H1 (cell line): ENCODE measurements around the gene MBLAC1. TPM values are rescaled to one million over a fixed set of nuclear protein-coding genes. Genes with fewer than 3 reads are reported as not detected.

ENCODE experiments used
- CTCF ChIA-PET: fragments of 300-600 bp; sonication (Branson Sonifier 250); formaldehyde crosslinking; loops from one replicate; lab custom pipeline; 2021; ENCODE audit not compliant: partially characterized antibody; lab: Charles Lee
- POLR2A ChIA-PET: fragments of 300-600 bp; sonication (Branson Sonifier 250); formaldehyde crosslinking; loops from one replicate; lab custom pipeline; 2021; ENCODE audit warnings: inconsistent platforms; ENCODE audit not compliant: partially characterized antibody; lab: Charles Lee
- DNase-seq, 2 experiments: peaks; one replicate each; pipeline versions ENCODE4 v3.0.0 to v3.0.0-alpha.2; 2010 to 2022; ENCODE audit warnings: low spot score in 2 of 2, low read depth in 1 of 2, mixed read lengths in 1 of 2
- FAIRE-seq: peaks from 2 replicates; lab custom pipeline; 2011; peaks lifted over from hg19 to GRCh38; lab: Jason Lieb, UNC
- H2AFZ ChIP-seq: 2 replicates; pipeline ENCODE4 v1.8.1; 2012; ENCODE audit warnings: low read length, inconsistent platforms
- H2AK5ac ChIP-seq: 2 replicates; pipeline ENCODE4 v1.6.1; 2013; ENCODE audit warnings: low read depth, low read length
- H2BK120ac ChIP-seq: replicated peaks from 2 replicates; pipeline ENCODE3; 2013; ENCODE audit warnings: low read depth, low read length, inconsistent platforms
- H2BK12ac ChIP-seq: 2 replicates; pipeline ENCODE4 v1.6.1; 2013; ENCODE audit warnings: low read depth, low read length
- H2BK15ac ChIP-seq: 2 replicates; pipeline ENCODE4 v1.6.1; 2013; ENCODE audit warnings: low read length
- H2BK20ac ChIP-seq: 2 replicates; pipeline ENCODE4 v1.6.1; 2013; ENCODE audit warnings: low read length
- H2BK5ac ChIP-seq: 2 replicates; pipeline ENCODE4 v1.6.1; 2013; ENCODE audit warnings: low read depth, low read length
- H3K14ac ChIP-seq: 2 replicates; pipeline ENCODE4 v1.6.1; 2013; ENCODE audit warnings: inconsistent platforms; ENCODE audit not compliant: insufficient read length
- H3K18ac ChIP-seq: 2 replicates; pipeline ENCODE4 v1.6.1; 2013; ENCODE audit warnings: low read length; ENCODE audit errors: extremely low read depth
- H3K23ac ChIP-seq: 2 replicates; pipeline ENCODE4 v1.6.1; 2013; ENCODE audit warnings: inconsistent platforms; ENCODE audit not compliant: insufficient read length
- H3K23me2 ChIP-seq: 2 replicates; pipeline ENCODE4 v1.6.1; 2013; ENCODE audit warnings: low read depth, low read length
- H3K27ac ChIP-seq: 2 replicates; pipeline ENCODE4 v1.6.1; 2011; ENCODE audit warnings: low read depth, low read length, inconsistent platforms
- H3K27me3 ChIP-seq, 4 experiments: replicated peaks in 1 of 4; 1 replicate in 1 of 4; 2 replicates in 3 of 4; pipeline versions ENCODE4 v1.6.1 to v1.8.1; 2011 to 2013; ENCODE audit warnings: low read length in 3 of 4, mild to moderate bottlenecking in 3 of 4, inconsistent platforms in 2 of 4, mixed read lengths in 2 of 4, moderate library complexity in 1 of 4; ENCODE audit not compliant: control insufficient read depth in 3 of 4, insufficient read depth in 3 of 4; ENCODE audit errors: extremely low read depth in 1 of 4
- H3K36me3 ChIP-seq, 4 experiments: 2 replicates each; pipeline versions ENCODE4 v1.6.1 to v1.8.1; 2011 to 2013; ENCODE audit warnings: mild to moderate bottlenecking in 4 of 4, low read length in 3 of 4, moderate library complexity in 2 of 4, control low read depth in 1 of 4, inconsistent platforms in 1 of 4; ENCODE audit not compliant: insufficient read depth in 4 of 4, control insufficient read depth in 2 of 4
- H3K4ac ChIP-seq: replicated peaks from 2 replicates; pipeline ENCODE3; 2013; ENCODE audit warnings: low read length, low read depth, mixed read lengths, inconsistent platforms; ENCODE audit not compliant: insufficient read length
- H3K4me1 ChIP-seq, 4 experiments: replicated peaks in 1 of 4; 1 replicate in 1 of 4; 2 replicates in 3 of 4; pipeline versions ENCODE4 v1.6.1 to v1.8.1; 2011 to 2013; ENCODE audit warnings: low read length in 3 of 4, inconsistent platforms in 2 of 4, mixed read lengths in 1 of 4; ENCODE audit not compliant: insufficient read depth in 4 of 4, control insufficient read depth in 3 of 4
- H3K4me2 ChIP-seq, 2 experiments: 2 replicates each; pipeline versions ENCODE4 v1.6.1 to v1.8.1; 2011 to 2013; ENCODE audit warnings: low read depth in 2 of 2, low read length in 2 of 2, control low read depth in 1 of 2, inconsistent platforms in 1 of 2, mild to moderate bottlenecking in 1 of 2; ENCODE audit not compliant: insufficient read depth in 1 of 2
- H3K4me3 ChIP-seq, 4 experiments: fragments of 200-600, 300-600 bp in 1 of 4; sonication (generic), shearing (Covaris generic), sonication (Bioruptor Twin) in 1 of 4; 2 replicates each; pipeline versions ENCODE4 v1.5.1 to v1.8.1; 2011 to 2016; ENCODE audit warnings: low read length in 4 of 4, low read depth in 3 of 4, control low read depth in 2 of 4, inconsistent platforms in 2 of 4, mild to moderate bottlenecking in 2 of 4, mixed read lengths in 1 of 4, moderate library complexity in 1 of 4; ENCODE audit not compliant: insufficient read depth in 2 of 4; ENCODE audit errors: extremely low read depth in 1 of 4
- H3K56ac ChIP-seq: replicated peaks from 2 replicates; pipeline ENCODE3; 2013; ENCODE audit warnings: low read depth, mild to moderate bottlenecking, mixed read lengths, low read length, inconsistent platforms; ENCODE audit not compliant: insufficient read length
- H3K79me1 ChIP-seq: 2 replicates; pipeline ENCODE4 v1.6.1; 2013; ENCODE audit warnings: low read depth, low read length, control low read depth
- H3K79me2 ChIP-seq, 2 experiments: 2 replicates each; pipeline versions ENCODE4 v1.6.1 to v1.8.1; 2012 to 2013; ENCODE audit warnings: low read length in 2 of 2, mild to moderate bottlenecking in 2 of 2, inconsistent platforms in 1 of 2; ENCODE audit not compliant: insufficient read depth in 2 of 2, control insufficient read depth in 1 of 2
- H3K9ac ChIP-seq, 4 experiments: replicated peaks in 1 of 4; 1 replicate in 1 of 4; 2 replicates in 3 of 4; pipeline versions ENCODE4 v1.6.1 to v1.8.1; 2011 to 2013; ENCODE audit warnings: low read depth in 3 of 4, low read length in 3 of 4, control low read depth in 2 of 4, mild to moderate bottlenecking in 2 of 4, moderate library complexity in 2 of 4, inconsistent platforms in 1 of 4; ENCODE audit errors: extremely low read depth in 1 of 4
- H3K9me3 ChIP-seq, 2 experiments: 2 replicates each; pipeline versions ENCODE4 v1.6.1 to v1.8.1; 2012 to 2013; ENCODE audit warnings: mild to moderate bottlenecking in 2 of 2, moderate library complexity in 2 of 2, control low read depth in 1 of 2, inconsistent platforms in 1 of 2, low read depth in 1 of 2, low read length in 1 of 2, mixed read lengths in 1 of 2; ENCODE audit not compliant: insufficient read depth in 2 of 2
- H4K20me1 ChIP-seq, 2 experiments: replicated peaks in 1 of 2; 2 replicates each; pipeline versions ENCODE3 to v1.8.1; 2011 to 2013; ENCODE audit warnings: inconsistent platforms in 2 of 2, low read length in 2 of 2, mild to moderate bottlenecking in 1 of 2; ENCODE audit not compliant: insufficient read depth in 2 of 2, control insufficient read depth in 1 of 2
- H4K5ac ChIP-seq: 2 replicates; pipeline ENCODE4 v1.6.1; 2013; ENCODE audit warnings: low read length, low read depth, mixed read lengths, inconsistent platforms; ENCODE audit not compliant: insufficient read length
- H4K8ac ChIP-seq: 2 replicates; pipeline ENCODE4 v1.8.0; 2013; ENCODE audit warnings: mild to moderate bottlenecking, moderate library complexity, low read length, inconsistent platforms; ENCODE audit not compliant: insufficient read depth; ENCODE audit errors: extremely low read depth
- H4K91ac ChIP-seq: replicated peaks from 2 replicates; pipeline ENCODE3; 2013; ENCODE audit warnings: low read length, mixed read lengths, inconsistent platforms; ENCODE audit not compliant: insufficient read length
- CEBPB ChIP-seq: IDR thresholded peaks from 2 replicates; pipeline ENCODE4 v1.6.1; 2012; ENCODE audit warnings: low read depth, low read length
- KDM1A ChIP-seq: fragments of 200-600, 300-600 bp; sonication (generic); IDR thresholded peaks from 2 replicates; pipeline ENCODE4 v1.7.1; 2016; ENCODE audit warnings: mild to moderate bottlenecking, low read length, borderline replicate concordance
- WGBS, 2 experiments: shearing (Covaris generic) in 1 of 2; methylation state at CpG; one replicate each; pipeline versions ENCODE4 v1.1.6 to v1.1.7; 2013 to 2015; ENCODE audit warnings: low lambda C conversion rate in 2 of 2, mixed read lengths in 2 of 2, inconsistent platforms in 1 of 2, low coverage in 1 of 2, missing lambda C conversion rate in 1 of 2; ENCODE audit not compliant: insufficient replicate concordance in 2 of 2, insufficient coverage in 1 of 2, insufficient read length in 1 of 2; ENCODE audit errors: extremely low coverage in 1 of 2, missing lambda C conversion rate in 1 of 2; 5-methylcytosine and 5-hydroxymethylcytosine counted together
- polyA plus RNA-seq, 7 experiments: library from polyadenylated mRNA; depleted of rRNA in 3 of 7; stranded (reverse) in 5 of 7; unstranded in 2 of 7; fragments of >200 nt in 5 of 7; fragments of 200-250 nt in 2 of 7; gene quantifications; 1 replicate in 5 of 7; 2 replicates in 1 of 7; 4 replicates in 1 of 7; pipeline versions ENCODE4 v1.2.1 to v1.2.3, GENCODE V29; 2011 to 2013; ENCODE audit warnings: missing spikeins in 2 of 7, mixed read lengths in 2 of 7
- total RNA-seq: library from RNA; stranded (reverse); fragmentation: NEBNext Ultra II Directional; extraction: Animal tissue kit (Norgen Biotek cat#: 25700); gene quantifications from 2 replicates; pipeline ENCODE4 v1.2.1, GENCODE V29; 2021

The MBLAC1 gene
- total and polyA plus RNA-seq, 2 of the 8 experiments (the other 6 are each of a cell fraction or from before 2014, with no cell fraction given) = 1.00 to 1.7 TPM

DNA sequence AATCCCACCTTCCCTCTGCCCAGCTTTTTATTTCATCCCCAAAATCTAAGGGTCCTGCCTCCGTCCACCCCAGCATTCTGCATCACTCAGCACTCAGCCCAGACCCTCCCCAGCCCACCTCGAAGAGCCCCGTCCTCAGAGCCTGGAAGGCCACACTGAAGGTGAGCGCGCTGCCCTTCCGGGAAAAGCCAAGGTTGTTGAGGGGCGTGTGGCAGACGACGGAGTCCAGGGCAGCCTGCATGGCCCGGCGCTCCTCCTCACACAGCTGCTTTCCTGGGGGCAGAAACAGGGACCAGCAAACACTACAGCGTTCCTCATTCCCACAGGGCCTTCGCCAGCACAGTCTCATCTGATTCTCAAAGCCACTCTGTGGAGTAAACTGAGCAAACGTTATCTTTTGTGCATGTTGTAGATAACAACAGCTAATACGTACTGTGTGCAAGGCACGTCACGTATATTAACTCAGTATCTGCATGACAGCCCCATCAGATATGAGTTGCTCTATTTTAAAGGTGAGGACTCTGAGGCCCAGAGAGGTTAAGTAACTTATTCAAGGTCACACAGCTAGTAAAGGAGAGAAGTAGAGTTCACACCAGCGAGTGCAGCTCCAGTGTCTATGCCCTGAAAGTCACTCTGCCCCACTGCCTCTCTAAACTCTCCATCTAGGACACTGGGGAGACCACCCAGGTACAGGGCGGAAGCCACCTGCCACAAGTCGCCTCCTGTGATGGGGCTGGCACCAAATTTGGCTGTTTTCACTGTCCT lies 29.0 kb downstream of the MBLAC1 start:
- Histone ChIP-seq H3K4me2 (no peak overlapping the region), H2AK5ac (no peak overlapping the region), H3K79me1 (no peaks in the 10 kb centered on the region; the same call in 1 of the 2 replicates), H3K23me2 (peaks cover 6% of the 10 kb centered on the region), H3K18ac (no peak overlapping the region), H3K4me3 (no peak overlapping the region), H4K91ac (no peak overlapping the region), H3K36me3 (peaks cover 8 to 44% (median 26%) of the 10 kb centered on the region in 4 experiments), H2BK120ac (no peak overlapping the region), H3K9me3 (no peaks in the 10 kb centered on the region), H3K56ac (no peak overlapping the region), H3K4me1 (peaks cover 0 to 12% (median 8%) of the 10 kb centered on the region in 4 experiments; a peak in 5 of 7 replicates), H3K27ac (no peak overlapping the region), H4K20me1 (peaks cover 14 to 32% of the 10 kb centered on the region in 2 experiments), H2BK5ac (no peak overlapping the region), H3K79me2 (no peaks in the 10 kb centered on the region; a peak in 1 of 4 replicates), H2BK20ac (no peak overlapping the region), H2BK15ac (no peak overlapping the region), H4K5ac (no peak overlapping the region), H3K23ac (no peak overlapping the region), H4K8ac (no peak overlapping the region; the same call in 1 of the 2 replicates), H2BK12ac (no peak overlapping the region), H2AFZ (no peak overlapping the region), H3K14ac (no peak overlapping the region), H3K9ac (no peak overlapping the region), H3K4ac (no peak overlapping the region), H3K27me3 (no peaks in the 10 kb centered on the region)
- DNase-seq = no peak
- peak; percentile 60; the same call in 1 of the 2 replicates for TF ChIP-seq KDM1A
- TF ChIP-seq CEBPB = no peak
- POLR2A ChIA-PET = interaction anchor here (0.7 to 9.9 kb wide), 15 partner anchors 12 to 295 kb away, joined by 3 to 145 read pairs (median 4); partner anchors contain the start of genes AP4M1, GAL3ST4, GPC2 and MCM7
- no peak for FAIRE-seq
- CTCF ChIA-PET = interaction anchor here (0.6 to 7.9 kb wide), 4 partner anchors 13 to 77 kb away, joined by 3 to 83 read pairs (median 4); no protein-coding TSS in a partner anchor
- WGBS, 2 experiments = 93% methylated on average over 16 of the region's 20 CpGs; no CpG with 5 or more reads in 1 of the 2 experiments
